Transverse colon (tissue), 3 donors: ENCODE results near the gene IRAG1.

Experiments used
- POLR2A ChIP-seq: fragments of 450-650 bp; IDR thresholded peaks from one replicate; pipeline ENCODE4 v1.6.1; 2016; ENCODE audit warnings: antibody characterized with exemption, mild to moderate bottlenecking, moderate library complexity
- TF ChIP-seq, protein P1 (sequence below), 5 experiments: fragments of 200-600 bp in 3 of 5; fragments of 450-650 bp in 2 of 5; sonication (generic) in 3 of 5; IDR thresholded peaks; 1 replicate in 2 of 5; 2 replicates in 3 of 5; pipeline ENCODE4 v1.5.1; 2016 to 2017; ENCODE audit warnings: antibody characterized with exemption in 5 of 5, inconsistent platforms in 3 of 5, mild to moderate bottlenecking in 2 of 5, moderate library complexity in 1 of 5

DNA sequence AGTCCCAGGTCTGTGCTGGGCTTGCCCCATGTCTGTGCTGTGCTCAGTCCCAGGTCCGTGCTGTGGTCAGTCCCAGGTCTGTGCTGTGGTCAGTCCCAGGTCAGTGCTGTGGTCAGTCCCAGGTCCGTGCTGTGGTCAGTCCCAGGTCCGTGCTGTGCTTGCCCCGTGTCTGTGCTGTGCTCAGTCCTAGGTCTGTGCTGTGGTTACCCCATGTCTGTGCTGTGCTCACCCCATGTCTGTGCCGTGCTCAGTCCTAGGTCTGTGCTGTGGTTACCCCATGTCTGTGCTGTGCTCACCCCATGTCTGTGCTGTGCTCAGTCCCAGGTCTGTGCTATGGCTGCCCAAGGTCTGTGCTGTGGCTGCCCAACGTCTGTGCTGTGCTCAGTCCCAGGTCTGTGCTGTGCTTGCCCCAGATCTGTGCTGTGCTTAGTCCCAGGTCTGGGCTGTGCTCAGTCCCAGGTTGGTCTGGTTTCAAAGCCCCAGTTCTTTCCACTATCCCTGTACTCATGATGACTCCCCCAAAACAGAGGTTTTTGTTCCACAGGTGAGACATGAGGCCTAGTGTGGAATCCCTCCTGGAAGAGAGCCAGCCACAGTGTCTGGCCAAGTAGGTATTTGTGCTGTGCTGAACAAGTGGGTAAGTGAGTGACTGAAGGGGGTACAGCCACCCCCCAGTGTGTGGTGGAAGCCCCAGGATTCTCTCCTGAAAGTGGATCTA lies 34.8 kb downstream of the IRAG1 start:
- TF ChIP-seq, protein P1, sequence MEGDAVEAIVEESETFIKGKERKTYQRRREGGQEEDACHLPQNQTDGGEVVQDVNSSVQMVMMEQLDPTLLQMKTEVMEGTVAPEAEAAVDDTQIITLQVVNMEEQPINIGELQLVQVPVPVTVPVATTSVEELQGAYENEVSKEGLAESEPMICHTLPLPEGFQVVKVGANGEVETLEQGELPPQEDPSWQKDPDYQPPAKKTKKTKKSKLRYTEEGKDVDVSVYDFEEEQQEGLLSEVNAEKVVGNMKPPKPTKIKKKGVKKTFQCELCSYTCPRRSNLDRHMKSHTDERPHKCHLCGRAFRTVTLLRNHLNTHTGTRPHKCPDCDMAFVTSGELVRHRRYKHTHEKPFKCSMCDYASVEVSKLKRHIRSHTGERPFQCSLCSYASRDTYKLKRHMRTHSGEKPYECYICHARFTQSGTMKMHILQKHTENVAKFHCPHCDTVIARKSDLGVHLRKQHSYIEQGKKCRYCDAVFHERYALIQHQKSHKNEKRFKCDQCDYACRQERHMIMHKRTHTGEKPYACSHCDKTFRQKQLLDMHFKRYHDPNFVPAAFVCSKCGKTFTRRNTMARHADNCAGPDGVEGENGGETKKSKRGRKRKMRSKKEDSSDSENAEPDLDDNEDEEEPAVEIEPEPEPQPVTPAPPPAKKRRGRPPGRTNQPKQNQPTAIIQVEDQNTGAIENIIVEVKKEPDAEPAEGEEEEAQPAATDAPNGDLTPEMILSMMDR (IDR thresholded peaks at IDR 0.05), result no peak
- TF ChIP-seq POLR2A, result no peak
